ENCODE data around the gene NELL1.

Gene NELL1

GRCh38 chr11:21426931-21427330 is 757.5 kb downstream of the NELL1 start:
- DNase-seq (ENCODE audit: low read depth) = no peak

- DNase-seq (ENCODE audit: low read depth) = no peak
Measured at GRCh38 chr11:21427726-21428125, 758.3 kb downstream of the NELL1 start.

- no peak for DNase-seq (ENCODE audit: low read depth)
Measured at GRCh38 chr11:21428796-21429195, 759.4 kb downstream of the NELL1 start.

GRCh38 chr11:21429401-21429800 is 760.0 kb downstream of the NELL1 start:
- DNase-seq (ENCODE audit: low read depth) = no peak

- no peak for DNase-seq (ENCODE audit: low read depth)
Measured at GRCh38 chr11:21430537-21430936, 761.2 kb downstream of the NELL1 start.

- no peak for DNase-seq (ENCODE audit: low read depth)
Measured at GRCh38 chr11:21446939-21447590, 777.7 kb downstream of the NELL1 start.

- no peak for DNase-seq (ENCODE audit: low read depth)
Measured at GRCh38 chr11:21447871-21448270, 778.5 kb downstream of the NELL1 start.

GRCh38 chr11:21456186-21456585 is 786.8 kb downstream of the NELL1 start:
- DNase-seq (ENCODE audit: low read depth) = no peak

- no peak for DNase-seq (ENCODE audit: low read depth)
Measured at GRCh38 chr11:21460082-21460481, 790.7 kb downstream of the NELL1 start.

- no peak for DNase-seq (ENCODE audit: low read depth)
Measured at GRCh38 chr11:21461701-21462100, 792.3 kb downstream of the NELL1 start.

- no peak for DNase-seq (ENCODE audit: low read depth)
Measured at GRCh38 chr11:21464601-21465193, 795.3 kb downstream of the NELL1 start.

GRCh38 chr11:21465203-21465602 is 795.8 kb downstream of the NELL1 start:
- no peak for DNase-seq (ENCODE audit: low read depth)

GRCh38 chr11:21465920-21466319 is 796.5 kb downstream of the NELL1 start:
- DNase-seq (ENCODE audit: low read depth) = no peak

- no peak for DNase-seq (ENCODE audit: low read depth)
Measured at GRCh38 chr11:21470521-21470920, 801.1 kb downstream of the NELL1 start.

GRCh38 chr11:21472261-21472660 is 802.9 kb downstream of the NELL1 start:
- no peak for DNase-seq (ENCODE audit: low read depth)

GRCh38 chr11:21474529-21474928 is 805.1 kb downstream of the NELL1 start:
- DNase-seq (ENCODE audit: low read depth) = no peak

GRCh38 chr11:21475276-21475675 is 805.9 kb downstream of the NELL1 start:
- DNase-seq (ENCODE audit: low read depth) = no peak

- DNase-seq (ENCODE audit: low read depth) = no peak
Measured at GRCh38 chr11:21476588-21476987, 807.2 kb downstream of the NELL1 start.

GRCh38 chr11:21480240-21480639 is 810.9 kb downstream of the NELL1 start:
- no peak for DNase-seq (ENCODE audit: low read depth)

- DNase-seq (ENCODE audit: low read depth) = no peak
Measured at GRCh38 chr11:21481255-21481654, 811.9 kb downstream of the NELL1 start.

GRCh38 chr11:21484039-21484438 is 814.7 kb downstream of the NELL1 start:
- no peak for DNase-seq (ENCODE audit: low read depth)

- DNase-seq (ENCODE audit: low read depth) = no peak
Measured at GRCh38 chr11:21485006-21485405, 815.6 kb downstream of the NELL1 start.

GRCh38 chr11:21485426-21485825 is 816.0 kb downstream of the NELL1 start:
- no peak for DNase-seq (ENCODE audit: low read depth)

Measured in activated T-cell treated with anti-CD3 and anti-CD28 coated beads for 24 hours (primary cell).